HEK293 (cell line): ENCODE measurements around the gene TBC1D17.
A peak's percentile ranks its signal among the peaks of the same experiment; 100 is the strongest.

Experiments
- CTCF ChIA-PET: fragments of 350-600 bp; formaldehyde crosslinking; extraction: SDS; loops from one replicate; lab custom pipeline; 2021; ENCODE audit warnings: antibody characterized with exemption; lab: Yijun Ruan, JAX
- POLR2A ChIA-PET: fragments of 300-600 bp; formaldehyde crosslinking; extraction: SDS; loops from one replicate; lab custom pipeline; 2020; ENCODE audit warnings: antibody characterized with exemption, inconsistent platforms; lab: Yijun Ruan, JAX
- H3K27ac ChIP-seq: fragments of 200-500 bp; sonication (Bioruptor generic); 2 replicates; pipeline ENCODE4 v1.5.1; 2014; ENCODE audit warnings: low read depth, low read length, control low read depth, inconsistent platforms; ENCODE audit errors: extremely low read depth
- H3K36me3 ChIP-seq, 2 experiments: fragments of 200-500 bp in 1 of 2; sonication (Bioruptor generic) in 1 of 2; 1 replicate in 1 of 2; 2 replicates in 1 of 2; pipeline ENCODE4 v1.5.1; 2014 to 2017; ENCODE audit warnings: inconsistent platforms in 2 of 2, low read length in 2 of 2; ENCODE audit not compliant: control insufficient read depth in 2 of 2, insufficient read depth in 1 of 2
- H3K4me1 ChIP-seq: fragments of 200-500 bp; sonication (Bioruptor generic); 2 replicates; pipeline ENCODE4 v1.5.1; 2014; ENCODE audit warnings: mild to moderate bottlenecking, low read length, inconsistent platforms; ENCODE audit not compliant: control insufficient read depth, insufficient read depth
- H3K4me3 ChIP-seq: 2 replicates; pipeline ENCODE4 v1.5.1; 2011; ENCODE audit warnings: low read depth, mild to moderate bottlenecking, control low read depth, low read length, moderate library complexity
- H3K9me3 ChIP-seq: fragments of 200-500 bp; sonication (Bioruptor generic); 2 replicates; pipeline ENCODE4 v1.5.1; 2014; ENCODE audit warnings: low read depth, low read length, inconsistent platforms; ENCODE audit not compliant: control insufficient read depth, insufficient read depth
- FEZF1 ChIP-seq: fragments of 450-650 bp; formaldehyde crosslinking; IDR thresholded peaks from 2 replicates; pipeline ENCODE4 v1.5.1; 2016; ENCODE audit warnings: missing biosample characterization, missing genetic modification characterization
- GLIS2 ChIP-seq: fragments of 450-650 bp; formaldehyde crosslinking; IDR thresholded peaks from 2 replicates; pipeline ENCODE4 v1.5.1; 2016; ENCODE audit warnings: missing biosample characterization, missing genetic modification characterization
- IKZF3 ChIP-seq: fragments of 450-650 bp; IDR thresholded peaks from 2 replicates; pipeline ENCODE4 v1.5.0; 2018; ENCODE audit warnings: missing biosample characterization, mild to moderate bottlenecking, missing genetic modification characterization, moderate library complexity
- KLF16 ChIP-seq: fragments of 450-650 bp; formaldehyde crosslinking; IDR thresholded peaks from 2 replicates; pipeline ENCODE4 v1.5.1; 2017; ENCODE audit warnings: missing biosample characterization, missing genetic modification characterization
- PRDM1 ChIP-seq: fragments of 450-650 bp; formaldehyde crosslinking; IDR thresholded peaks from 2 replicates; pipeline ENCODE4; 2016; ENCODE audit warnings: missing biosample characterization, missing genetic modification characterization
- YY1 ChIP-seq: fragments of 450-650 bp; formaldehyde crosslinking; IDR thresholded peaks from 2 replicates; pipeline ENCODE4 v1.5.1; 2018; ENCODE audit warnings: missing biosample characterization, missing genetic modification characterization
- ZBTB7A ChIP-seq: fragments of 450-650 bp; formaldehyde crosslinking; IDR thresholded peaks from 2 replicates; pipeline ENCODE4 v1.5.1; 2016; ENCODE audit warnings: low read depth, missing biosample characterization, missing genetic modification characterization
- ZEB2 ChIP-seq: fragments of 450-650 bp; formaldehyde crosslinking; IDR thresholded peaks from 2 replicates; pipeline ENCODE4 v1.5.1; 2016; ENCODE audit warnings: missing biosample characterization, missing genetic modification characterization
- ZNF155 ChIP-seq: fragments of 450-650 bp; formaldehyde crosslinking; IDR thresholded peaks from 2 replicates; pipeline ENCODE4 v1.5.1; 2016; ENCODE audit warnings: missing biosample characterization, missing genetic modification characterization
- ZNF169 ChIP-seq: fragments of 450-650 bp; formaldehyde crosslinking; IDR thresholded peaks from 2 replicates; pipeline ENCODE4 v1.5.1; 2016; ENCODE audit warnings: missing biosample characterization, missing genetic modification characterization
- ZNF2 ChIP-seq: fragments of 450-650 bp; formaldehyde crosslinking; IDR thresholded peaks from 2 replicates; pipeline ENCODE4 v1.5.1; 2016; ENCODE audit warnings: missing biosample characterization, missing genetic modification characterization
- ZNF362 ChIP-seq: fragments of 450-650 bp; formaldehyde crosslinking; IDR thresholded peaks from 2 replicates; pipeline ENCODE4 v1.5.1; 2016; ENCODE audit warnings: missing biosample characterization, missing genetic modification characterization
- ZNF560 ChIP-seq: fragments of 450-650 bp; formaldehyde crosslinking; IDR thresholded peaks from 2 replicates; pipeline ENCODE4 v1.5.1; 2017; ENCODE audit warnings: missing biosample characterization, missing genetic modification characterization, borderline replicate concordance
- ZNF660 ChIP-seq: fragments of 450-650 bp; IDR thresholded peaks from 2 replicates; pipeline ENCODE4 v1.5.1; 2018; ENCODE audit warnings: missing biosample characterization, mild to moderate bottlenecking, missing genetic modification characterization
- ZNF792 ChIP-seq: fragments of 450-650 bp; formaldehyde crosslinking; IDR thresholded peaks from 2 replicates; pipeline ENCODE4 v1.5.1; 2016; ENCODE audit warnings: missing biosample characterization, missing genetic modification characterization
- ZNF830 ChIP-seq: fragments of 450-650 bp; IDR thresholded peaks from 2 replicates; pipeline ENCODE4 v1.5.0; 2018; ENCODE audit warnings: missing biosample characterization, missing genetic modification characterization, low read depth, mild to moderate bottlenecking, moderate library complexity
- TF ChIP-seq, protein P1 (sequence below): fragments of 450-650 bp; formaldehyde crosslinking; conservative IDR thresholded peaks from 2 replicates; pipeline ENCODE4 v1.5.1; 2016; ENCODE audit warnings: low read depth, missing biosample characterization, missing genetic modification characterization
- TF ChIP-seq, protein P2 (sequence below): fragments of 450-650 bp; formaldehyde crosslinking; optimal IDR thresholded peaks from 2 replicates; pipeline ENCODE3; 2016; ENCODE audit warnings: missing biosample characterization, mild to moderate bottlenecking, missing genetic modification characterization
- TF ChIP-seq, protein P3 (sequence below): fragments of 450-650 bp; formaldehyde crosslinking; IDR thresholded peaks from 2 replicates; pipeline ENCODE4 v1.5.1; 2016; ENCODE audit warnings: missing biosample characterization, missing genetic modification characterization
- TF ChIP-seq, protein P4 (sequence below): IDR thresholded peaks from 2 replicates; pipeline ENCODE4 v1.6.1; 2011; ENCODE audit warnings: mild to moderate bottlenecking, low read depth, low read length, borderline replicate concordance
- TF ChIP-seq, protein P5 (sequence below): fragments of 450-650 bp; formaldehyde crosslinking; IDR thresholded peaks from 2 replicates; pipeline ENCODE4 v1.5.1; 2016; ENCODE audit warnings: missing biosample characterization, missing genetic modification characterization

Gene TBC1D17

DNA sequence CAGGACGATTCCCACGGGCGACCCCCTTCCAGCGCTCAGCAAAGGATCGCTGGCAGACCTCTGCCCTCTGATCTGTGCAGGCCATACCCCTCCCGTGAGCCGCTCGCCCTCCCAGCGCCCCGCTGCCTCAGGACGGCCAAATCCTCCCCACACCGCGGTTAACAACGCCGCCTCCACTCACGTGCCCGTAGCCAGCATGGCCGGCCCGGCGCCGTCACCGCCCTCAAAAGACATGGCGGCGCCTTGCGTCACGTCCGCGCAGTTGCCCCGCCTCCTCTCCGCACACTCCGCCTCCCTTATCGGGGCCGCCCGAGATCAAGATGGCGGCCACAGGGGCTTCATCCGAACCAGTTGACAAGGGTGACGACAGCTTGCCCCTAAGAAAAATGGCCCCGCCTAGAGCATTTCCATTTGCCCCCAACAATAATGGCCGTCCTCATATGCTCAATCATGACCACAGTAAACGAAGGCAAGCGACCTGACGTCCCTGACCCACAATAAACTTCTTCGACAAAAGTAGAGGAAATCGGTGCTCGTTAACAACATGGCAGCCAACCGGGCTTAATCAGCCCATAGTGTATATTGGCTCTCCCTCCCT lies 981 bp upstream of the TBC1D17 start (continued):
- TF ChIP-seq, protein P1, sequence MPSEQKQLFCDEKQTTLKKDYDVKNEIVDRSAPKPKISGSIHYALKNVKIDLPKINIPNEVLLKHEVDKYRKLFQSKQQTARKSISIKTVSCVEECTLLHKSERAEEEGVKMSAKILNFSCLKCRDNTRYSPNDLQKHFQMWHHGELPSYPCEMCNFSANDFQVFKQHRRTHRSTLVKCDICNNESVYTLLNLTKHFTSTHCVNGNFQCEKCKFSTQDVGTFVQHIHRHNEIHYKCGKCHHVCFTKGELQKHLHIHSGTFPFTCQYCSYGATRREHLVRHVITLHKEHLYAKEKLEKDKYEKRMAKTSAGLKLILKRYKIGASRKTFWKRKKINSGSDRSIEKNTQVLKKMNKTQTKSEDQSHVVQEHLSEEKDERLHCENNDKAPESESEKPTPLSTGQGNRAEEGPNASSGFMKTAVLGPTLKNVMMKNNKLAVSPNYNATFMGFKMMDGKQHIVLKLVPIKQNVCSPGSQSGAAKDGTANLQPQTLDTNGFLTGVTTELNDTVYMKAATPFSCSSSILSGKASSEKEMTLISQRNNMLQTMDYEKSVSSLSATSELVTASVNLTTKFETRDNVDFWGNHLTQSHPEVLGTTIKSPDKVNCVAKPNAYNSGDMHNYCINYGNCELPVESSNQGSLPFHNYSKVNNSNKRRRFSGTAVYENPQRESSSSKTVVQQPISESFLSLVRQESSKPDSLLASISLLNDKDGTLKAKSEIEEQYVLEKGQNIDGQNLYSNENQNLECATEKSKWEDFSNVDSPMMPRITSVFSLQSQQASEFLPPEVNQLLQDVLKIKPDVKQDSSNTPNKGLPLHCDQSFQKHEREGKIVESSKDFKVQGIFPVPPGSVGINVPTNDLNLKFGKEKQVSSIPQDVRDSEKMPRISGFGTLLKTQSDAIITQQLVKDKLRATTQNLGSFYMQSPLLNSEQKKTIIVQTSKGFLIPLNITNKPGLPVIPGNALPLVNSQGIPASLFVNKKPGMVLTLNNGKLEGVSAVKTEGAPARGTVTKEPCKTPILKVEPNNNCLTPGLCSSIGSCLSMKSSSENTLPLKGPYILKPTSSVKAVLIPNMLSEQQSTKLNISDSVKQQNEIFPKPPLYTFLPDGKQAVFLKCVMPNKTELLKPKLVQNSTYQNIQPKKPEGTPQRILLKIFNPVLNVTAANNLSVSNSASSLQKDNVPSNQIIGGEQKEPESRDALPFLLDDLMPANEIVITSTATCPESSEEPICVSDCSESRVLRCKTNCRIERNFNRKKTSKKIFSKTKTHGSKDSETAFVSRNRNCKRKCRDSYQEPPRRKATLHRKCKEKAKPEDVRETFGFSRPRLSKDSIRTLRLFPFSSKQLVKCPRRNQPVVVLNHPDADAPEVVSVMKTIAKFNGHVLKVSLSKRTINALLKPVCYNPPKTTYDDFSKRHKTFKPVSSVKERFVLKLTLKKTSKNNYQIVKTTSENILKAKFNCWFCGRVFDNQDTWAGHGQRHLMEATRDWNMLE (tag by site-specific recombination): peak; percentile 28; the same call in 1 of the 2 replicates
- no peak for TF ChIP-seq ZNF560 (tag by site-specific recombination)
- TF ChIP-seq IKZF3 (tag by site-specific recombination): no peak
- TF ChIP-seq GLIS2 (tag by site-specific recombination): no peak
- TF ChIP-seq ZNF792 (tag by site-specific recombination): no peak; the same call in 1 of the 2 replicates
- no peak for TF ChIP-seq ZNF660 (tag by site-specific recombination)
- peak; percentile 88 for TF ChIP-seq KLF16
- 0 out of 2 replicates have a peak, but pooled peaks have one; percentile 11 for TF ChIP-seq FEZF1 (tag by site-specific recombination)
- TF ChIP-seq, protein P2, sequence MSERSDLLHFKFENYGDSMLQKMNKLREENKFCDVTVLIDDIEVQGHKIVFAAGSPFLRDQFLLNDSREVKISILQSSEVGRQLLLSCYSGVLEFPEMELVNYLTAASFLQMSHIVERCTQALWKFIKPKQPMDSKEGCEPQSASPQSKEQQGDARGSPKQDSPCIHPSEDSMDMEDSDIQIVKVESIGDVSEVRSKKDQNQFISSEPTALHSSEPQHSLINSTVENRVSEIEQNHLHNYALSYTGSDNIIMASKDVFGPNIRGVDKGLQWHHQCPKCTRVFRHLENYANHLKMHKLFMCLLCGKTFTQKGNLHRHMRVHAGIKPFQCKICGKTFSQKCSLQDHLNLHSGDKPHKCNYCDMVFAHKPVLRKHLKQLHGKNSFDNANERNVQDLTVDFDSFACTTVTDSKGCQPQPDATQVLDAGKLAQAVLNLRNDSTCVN (tag by site-specific recombination): peak; percentile 28
- no peak for TF ChIP-seq ZNF2 (tag by site-specific recombination)
- TF ChIP-seq, protein P3, sequence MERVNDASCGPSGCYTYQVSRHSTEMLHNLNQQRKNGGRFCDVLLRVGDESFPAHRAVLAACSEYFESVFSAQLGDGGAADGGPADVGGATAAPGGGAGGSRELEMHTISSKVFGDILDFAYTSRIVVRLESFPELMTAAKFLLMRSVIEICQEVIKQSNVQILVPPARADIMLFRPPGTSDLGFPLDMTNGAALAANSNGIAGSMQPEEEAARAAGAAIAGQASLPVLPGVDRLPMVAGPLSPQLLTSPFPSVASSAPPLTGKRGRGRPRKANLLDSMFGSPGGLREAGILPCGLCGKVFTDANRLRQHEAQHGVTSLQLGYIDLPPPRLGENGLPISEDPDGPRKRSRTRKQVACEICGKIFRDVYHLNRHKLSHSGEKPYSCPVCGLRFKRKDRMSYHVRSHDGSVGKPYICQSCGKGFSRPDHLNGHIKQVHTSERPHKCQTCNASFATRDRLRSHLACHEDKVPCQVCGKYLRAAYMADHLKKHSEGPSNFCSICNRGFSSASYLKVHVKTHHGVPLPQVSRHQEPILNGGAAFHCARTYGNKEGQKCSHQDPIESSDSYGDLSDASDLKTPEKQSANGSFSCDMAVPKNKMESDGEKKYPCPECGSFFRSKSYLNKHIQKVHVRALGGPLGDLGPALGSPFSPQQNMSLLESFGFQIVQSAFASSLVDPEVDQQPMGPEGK (tag by site-specific recombination): no peak; the same call in 1 of the 2 replicates
- TF ChIP-seq ZNF169 (tag by site-specific recombination): no peak
- TF ChIP-seq ZNF155 (tag by site-specific recombination): no peak
- no peak for TF ChIP-seq ZNF362 (tag by site-specific recombination)
- peak; percentile 99 for TF ChIP-seq YY1

GRCh38 chr19:49877879-49878743 lies 609 bp downstream of the TBC1D17 start:
- CTCF ChIA-PET: interaction anchor here (0.7 kb wide), 1 partner anchor 13 kb away, joined by 4 read pairs; no protein-coding TSS in a partner anchor
- peak overlapping the region; percentile 94 for H3K27ac ChIP-seq
- POLR2A ChIA-PET: interaction anchor here (0.6 to 4.8 kb wide), 8 partner anchors 10 to 341 kb away, joined by 3 to 41 read pairs (median 12); partner anchors contain the start of genes ATF5, NUP62, PNKP and PRMT1
- H3K4me1 ChIP-seq: peaks cover 9% of the 10 kb centered on the region
- H3K36me3 ChIP-seq: peaks cover 3 to 54% of the 10 kb centered on the region in 2 experiments; a peak in 2 of 3 replicates
- H3K4me3 ChIP-seq: peak overlapping the region; percentile 79
- H3K9me3 ChIP-seq: no peaks in the 10 kb centered on the region
- TF ChIP-seq PRDM1: peak; percentile 87
- TF ChIP-seq, protein P4, sequence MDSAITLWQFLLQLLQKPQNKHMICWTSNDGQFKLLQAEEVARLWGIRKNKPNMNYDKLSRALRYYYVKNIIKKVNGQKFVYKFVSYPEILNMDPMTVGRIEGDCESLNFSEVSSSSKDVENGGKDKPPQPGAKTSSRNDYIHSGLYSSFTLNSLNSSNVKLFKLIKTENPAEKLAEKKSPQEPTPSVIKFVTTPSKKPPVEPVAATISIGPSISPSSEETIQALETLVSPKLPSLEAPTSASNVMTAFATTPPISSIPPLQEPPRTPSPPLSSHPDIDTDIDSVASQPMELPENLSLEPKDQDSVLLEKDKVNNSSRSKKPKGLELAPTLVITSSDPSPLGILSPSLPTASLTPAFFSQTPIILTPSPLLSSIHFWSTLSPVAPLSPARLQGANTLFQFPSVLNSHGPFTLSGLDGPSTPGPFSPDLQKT: no peak
- TF ChIP-seq ZBTB7A (tag by site-specific recombination): peak; percentile 40; the same call in 1 of the 2 replicates
- TF ChIP-seq, protein P5, sequence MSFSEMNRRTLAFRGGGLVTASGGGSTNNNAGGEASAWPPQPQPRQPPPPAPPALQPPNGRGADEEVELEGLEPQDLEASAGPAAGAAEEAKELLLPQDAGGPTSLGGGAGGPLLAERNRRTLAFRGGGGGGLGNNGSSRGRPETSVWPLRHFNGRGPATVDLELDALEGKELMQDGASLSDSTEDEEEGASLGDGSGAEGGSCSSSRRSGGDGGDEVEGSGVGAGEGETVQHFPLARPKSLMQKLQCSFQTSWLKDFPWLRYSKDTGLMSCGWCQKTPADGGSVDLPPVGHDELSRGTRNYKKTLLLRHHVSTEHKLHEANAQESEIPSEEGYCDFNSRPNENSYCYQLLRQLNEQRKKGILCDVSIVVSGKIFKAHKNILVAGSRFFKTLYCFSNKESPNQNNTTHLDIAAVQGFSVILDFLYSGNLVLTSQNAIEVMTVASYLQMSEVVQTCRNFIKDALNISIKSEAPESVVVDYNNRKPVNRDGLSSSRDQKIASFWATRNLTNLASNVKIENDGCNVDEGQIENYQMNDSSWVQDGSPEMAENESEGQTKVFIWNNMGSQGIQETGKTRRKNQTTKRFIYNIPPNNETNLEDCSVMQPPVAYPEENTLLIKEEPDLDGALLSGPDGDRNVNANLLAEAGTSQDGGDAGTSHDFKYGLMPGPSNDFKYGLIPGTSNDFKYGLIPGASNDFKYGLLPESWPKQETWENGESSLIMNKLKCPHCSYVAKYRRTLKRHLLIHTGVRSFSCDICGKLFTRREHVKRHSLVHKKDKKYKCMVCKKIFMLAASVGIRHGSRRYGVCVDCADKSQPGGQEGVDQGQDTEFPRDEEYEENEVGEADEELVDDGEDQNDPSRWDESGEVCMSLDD: peak; percentile 28; the same call in 1 of the 2 replicates
- no peak for TF ChIP-seq ZNF830 (tag by site-specific recombination)
- peak; percentile 32; the same call in 1 of the 2 replicates for TF ChIP-seq ZEB2 (tag by site-specific recombination)
